Measurements from ENCODE around the gene CERT1. TPM values are rescaled to one million over a fixed set of nuclear protein-coding genes. Genes with fewer than 3 reads are reported as not detected.

The CERT1 gene
- total RNA-seq, 1 experiment from 2014 or later = 30.0 TPM

- ChIA-PET CTCF (no interaction called here), POLR2A (ENCODE audit: low non-redundant PET) (no interaction called here)
- intact Hi-C loops (cut with micrococcal nuclease; ENCODE audit: unreplicated experiment) = no loop called here
- H3K36me3 ChIP-seq (ENCODE audit: insufficient read depth, low read length, poor library complexity, severe bottlenecking) = no peaks in the 10 kb centered on the region
- no peak overlapping the region for H3K27ac ChIP-seq (ENCODE audit: low read depth, low read length, poor library complexity, severe bottlenecking)
- peaks cover 18% of the 10 kb centered on the region for H3K9me3 ChIP-seq (ENCODE audit: low read depth, low read length, poor library complexity, severe bottlenecking)
- BruUV-seq (replicated peaks) = no TSS peak
- H3K27me3 ChIP-seq (replicated peaks; ENCODE audit: insufficient read depth, low read depth, low read length, poor library complexity) = no peaks in the 10 kb centered on the region
- TF ChIP-seq, protein P1, sequence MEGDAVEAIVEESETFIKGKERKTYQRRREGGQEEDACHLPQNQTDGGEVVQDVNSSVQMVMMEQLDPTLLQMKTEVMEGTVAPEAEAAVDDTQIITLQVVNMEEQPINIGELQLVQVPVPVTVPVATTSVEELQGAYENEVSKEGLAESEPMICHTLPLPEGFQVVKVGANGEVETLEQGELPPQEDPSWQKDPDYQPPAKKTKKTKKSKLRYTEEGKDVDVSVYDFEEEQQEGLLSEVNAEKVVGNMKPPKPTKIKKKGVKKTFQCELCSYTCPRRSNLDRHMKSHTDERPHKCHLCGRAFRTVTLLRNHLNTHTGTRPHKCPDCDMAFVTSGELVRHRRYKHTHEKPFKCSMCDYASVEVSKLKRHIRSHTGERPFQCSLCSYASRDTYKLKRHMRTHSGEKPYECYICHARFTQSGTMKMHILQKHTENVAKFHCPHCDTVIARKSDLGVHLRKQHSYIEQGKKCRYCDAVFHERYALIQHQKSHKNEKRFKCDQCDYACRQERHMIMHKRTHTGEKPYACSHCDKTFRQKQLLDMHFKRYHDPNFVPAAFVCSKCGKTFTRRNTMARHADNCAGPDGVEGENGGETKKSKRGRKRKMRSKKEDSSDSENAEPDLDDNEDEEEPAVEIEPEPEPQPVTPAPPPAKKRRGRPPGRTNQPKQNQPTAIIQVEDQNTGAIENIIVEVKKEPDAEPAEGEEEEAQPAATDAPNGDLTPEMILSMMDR (conservative IDR thresholded peaks at IDR 0.05; ENCODE audit: low read depth, low read length) = no peak
- TF ChIP-seq EZH2 (IDR thresholded peaks at IDR 0.05; ENCODE audit: borderline replicate concordance, low read depth, low read length, poor library complexity, severe bottlenecking) = no peak
- no peaks in the 10 kb centered on the region for H3K4me1 ChIP-seq (ENCODE audit: insufficient read depth, low read length, poor library complexity, severe bottlenecking)
- H3K4me3 ChIP-seq (ENCODE audit: low read depth, low read length, poor library complexity, severe bottlenecking) = no peak overlapping the region
- DNase-seq (ENCODE audit: low spot score) = no peak
Measured at GRCh38 chr5:75473463-75473862, 38.0 kb downstream of the CERT1 start.

DNA sequence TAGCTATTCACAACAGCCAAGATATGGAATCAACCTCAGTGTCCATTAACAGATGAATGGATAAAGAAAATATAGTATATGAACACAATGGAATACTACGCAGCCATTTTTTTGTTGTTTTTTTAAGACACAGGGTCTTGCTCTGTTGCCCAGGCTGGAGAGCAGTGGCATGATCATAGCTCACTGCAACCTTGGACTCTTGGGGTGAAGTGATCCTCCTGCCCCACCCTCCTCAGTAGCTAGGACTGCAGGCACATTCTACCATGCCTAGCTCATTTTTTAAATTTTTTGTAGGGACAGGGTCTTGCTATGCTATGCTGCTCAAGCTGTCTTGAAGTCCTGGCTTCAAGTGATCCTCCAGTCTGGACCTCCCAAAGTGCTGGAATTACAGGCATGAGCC is 38.5 kb downstream of the CERT1 start:
- ChIA-PET CTCF (no interaction called here), POLR2A (ENCODE audit: low non-redundant PET) (no interaction called here)
- no peaks in the 10 kb centered on the region for H3K27me3 ChIP-seq (replicated peaks; ENCODE audit: insufficient read depth, low read depth, low read length, poor library complexity)
- H3K4me3 ChIP-seq (ENCODE audit: low read depth, low read length, poor library complexity, severe bottlenecking) = no peak overlapping the region
- H3K36me3 ChIP-seq (ENCODE audit: insufficient read depth, low read length, poor library complexity, severe bottlenecking) = no peaks in the 10 kb centered on the region
- DNase-seq (ENCODE audit: low spot score) = no peak
- H3K27ac ChIP-seq (ENCODE audit: low read depth, low read length, poor library complexity, severe bottlenecking) = no peak overlapping the region
- intact Hi-C loops (cut with micrococcal nuclease; ENCODE audit: unreplicated experiment) = no loop called here
- BruUV-seq (replicated peaks) = no TSS peak
- peaks cover 18% of the 10 kb centered on the region for H3K9me3 ChIP-seq (ENCODE audit: low read depth, low read length, poor library complexity, severe bottlenecking)
- TF ChIP-seq, protein P1 (conservative IDR thresholded peaks at IDR 0.05; ENCODE audit: low read depth, low read length) = no peak
- TF ChIP-seq EZH2 (IDR thresholded peaks at IDR 0.05; ENCODE audit: borderline replicate concordance, low read depth, low read length, poor library complexity, severe bottlenecking) = no peak
- H3K4me1 ChIP-seq (ENCODE audit: insufficient read depth, low read length, poor library complexity, severe bottlenecking) = no peaks in the 10 kb centered on the region

GRCh38 chr5:75471193-75471592 is 40.2 kb downstream of the CERT1 start:
- no peak for DNase-seq (ENCODE audit: low spot score)
- H3K27ac ChIP-seq (ENCODE audit: low read depth, low read length, poor library complexity, severe bottlenecking) = no peak overlapping the region
- intact Hi-C loops (cut with micrococcal nuclease; ENCODE audit: unreplicated experiment) = no loop called here
- H3K4me3 ChIP-seq (ENCODE audit: low read depth, low read length, poor library complexity, severe bottlenecking) = no peak overlapping the region
- H3K36me3 ChIP-seq (ENCODE audit: insufficient read depth, low read length, poor library complexity, severe bottlenecking) = no peaks in the 10 kb centered on the region
- TF ChIP-seq, protein P1 (conservative IDR thresholded peaks at IDR 0.05; ENCODE audit: low read depth, low read length) = no peak
- no peak for TF ChIP-seq EZH2 (IDR thresholded peaks at IDR 0.05; ENCODE audit: borderline replicate concordance, low read depth, low read length, poor library complexity, severe bottlenecking)
- peaks cover 18% of the 10 kb centered on the region for H3K9me3 ChIP-seq (ENCODE audit: low read depth, low read length, poor library complexity, severe bottlenecking)
- peaks cover 5% of the 10 kb centered on the region for H3K4me1 ChIP-seq (ENCODE audit: insufficient read depth, low read length, poor library complexity, severe bottlenecking)
- no TSS peak for BruUV-seq (replicated peaks)
- ChIA-PET CTCF (no interaction called here), POLR2A (ENCODE audit: low non-redundant PET) (no interaction called here)
- no peaks in the 10 kb centered on the region for H3K27me3 ChIP-seq (replicated peaks; ENCODE audit: insufficient read depth, low read depth, low read length, poor library complexity)
